Activated naive CD4-positive, alpha-beta T cell (primary cell): ENCODE measurements around the gene ASB2.
A peak's percentile ranks its signal among the peaks of the same experiment; 100 is the strongest.

Experiments
- DNase-seq, 4 experiments: peaks; one replicate each; lab custom pipeline; 2025; lab: John Stamatoyannopoulos, UW

Gene ASB2

GRCh38 chr14:93962701-93963601 is 13.4 kb downstream of the ASB2 start:
- DNase-seq, result peak in 1 of 4 experiments; percentile 16

- DNase-seq, result no peak
These were observed 14.8 kb downstream of the ASB2 start for GRCh38 chr14:93961620-93962019.

GRCh38 chr14:93960774-93961438 is 15.5 kb downstream of the ASB2 start:
- no peak for DNase-seq

GRCh38 chr14:93960108-93960475 is 16.3 kb downstream of the ASB2 start:
- DNase-seq, result no peak

GRCh38 chr14:93959239-93960107 is 16.9 kb downstream of the ASB2 start:
- DNase-seq, result peak; percentile 58 to 78 (median 68)

- no peak for DNase-seq
These were observed 17.7 kb downstream of the ASB2 start for GRCh38 chr14:93958567-93959238.

GRCh38 chr14:93957751-93958566 is 18.4 kb downstream of the ASB2 start:
- no peak for DNase-seq

GRCh38 chr14:93957333-93957710 is 19.0 kb downstream of the ASB2 start:
- DNase-seq, result no peak

- no peak for DNase-seq
These were observed 19.6 kb downstream of the ASB2 start for GRCh38 chr14:93956514-93957332.

- DNase-seq, result no peak
These were observed 20.4 kb downstream of the ASB2 start for GRCh38 chr14:93955850-93956481.

GRCh38 chr14:93954900-93955849 is 21.2 kb downstream of the ASB2 start:
- no peak for DNase-seq

GRCh38 chr14:93954516-93954830 is 21.9 kb downstream of the ASB2 start:
- DNase-seq, result no peak

GRCh38 chr14:93953739-93954515 is 22.4 kb downstream of the ASB2 start:
- DNase-seq, result no peak

- DNase-seq, result no peak
These were observed 23.1 kb downstream of the ASB2 start for GRCh38 chr14:93953263-93953662.

- DNase-seq, result no peak
These were observed 23.5 kb downstream of the ASB2 start for GRCh38 chr14:93952829-93953228.

GRCh38 chr14:93951635-93952540 is 24.5 kb downstream of the ASB2 start:
- no peak for DNase-seq
